NT2/D1 (cell line): Measurements from ENCODE around the gene NDUFS6.

Experiments
- SUZ12 ChIP-seq: IDR thresholded peaks from 2 replicates; pipeline ENCODE4 v1.6.1; 2011; ENCODE audit not compliant: insufficient read length, insufficient read depth; ENCODE audit errors: extremely low read depth
- YY1 ChIP-seq: IDR thresholded peaks from 2 replicates; pipeline ENCODE4 v1.6.1; 2011; ENCODE audit not compliant: insufficient read length, insufficient read depth

GRCh38 chr5:1859099-1859498 lies 57.9 kb downstream of the NDUFS6 start:
- TF ChIP-seq SUZ12: no peak
- TF ChIP-seq YY1: no peak
